Measurements from ENCODE around the gene SIT1. TPM values are rescaled to one million over a fixed set of nuclear protein-coding genes. Genes with fewer than 3 reads are reported as not detected.
"Not testable (repeated sequence)": the region's sequence is repeated elsewhere in the genome, so short reads cannot be mapped to it uniquely, and the experiment has no call there.

SIT1 gene
- total and polyA plus RNA-seq, 7 experiments from 2014 or later: 16.9 to 225 (median 45.9) TPM

DNA sequence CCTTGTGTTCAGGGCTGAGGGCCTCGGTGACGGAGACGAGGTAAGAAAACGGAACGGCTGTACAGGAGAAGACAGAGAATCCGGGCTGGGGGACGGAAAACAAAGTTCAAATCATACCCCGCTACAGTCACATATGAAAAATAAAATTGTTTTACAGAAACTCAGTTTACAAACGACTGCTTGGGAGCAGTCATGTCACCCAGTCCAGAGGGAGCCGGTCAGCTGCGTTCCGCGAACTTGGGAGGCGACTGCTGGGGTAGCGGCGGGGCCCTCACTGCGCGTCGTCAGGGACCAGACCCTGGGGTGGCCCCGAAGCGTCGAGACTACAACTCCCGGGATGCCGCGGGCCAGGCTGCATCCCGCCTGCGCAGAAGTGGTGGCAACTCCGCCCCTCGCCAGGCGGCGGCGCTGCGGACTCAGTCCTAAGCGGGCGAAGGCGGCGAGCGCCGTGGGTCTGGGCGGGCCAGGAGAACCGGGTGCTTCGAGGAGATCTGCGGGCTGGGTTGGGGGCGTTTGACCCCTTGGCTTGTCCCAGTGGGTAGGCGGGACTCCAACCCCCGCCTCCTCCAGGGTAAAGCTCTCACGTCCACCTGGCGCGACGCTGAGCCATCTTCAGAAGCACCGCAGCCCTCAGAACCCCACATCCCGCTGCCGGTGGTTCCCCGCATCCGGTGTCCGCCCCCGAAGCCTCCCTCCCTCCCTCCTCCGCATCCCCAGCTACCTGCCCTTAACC, 4.0 kb downstream of the SIT1 start:
- ATAC-seq (peak; percentile 95), DNase-seq (peak; percentile 87 to 96 (median 93))
- Mint-ChIP-seq H3K36me3 (peaks cover 0 to 40% (median 0%) of the 10 kb centered on the region in 5 donors), H3K4me3 (peak overlapping the region; percentile 90 to 100 (median 96)), H3K27ac (peak overlapping the region; percentile 86 to 99 (median 96)), H3K4me1 (peaks cover 40 to 70% (median 46%) of the 10 kb centered on the region in 7 donors), H3K9me3 (peaks cover 0 to 2% (median 0%) of the 10 kb centered on the region in 11 donors), H3K27me3 (no peaks in the 10 kb centered on the region)
- H3K9me3 ChIP-seq (ENCODE audit: control insufficient read depth in 2 of 3, low read length in 3 of 3): no peaks in the 10 kb centered on the region
- peaks cover 44 to 51% of the 10 kb centered on the region in 2 donors for H3K4me1 ChIP-seq (ENCODE audit: control insufficient read depth in 2 of 2, insufficient read depth in 2 of 2, low read length in 2 of 2)
- H3K27me3 ChIP-seq (ENCODE audit: control insufficient read depth in 2 of 2, insufficient read depth in 2 of 2, low read length in 2 of 2): no peaks in the 10 kb centered on the region
- peak overlapping the region; percentile 90 for H3K4me3 ChIP-seq (ENCODE audit: low read length)
- CTCF ChIA-PET: interaction anchor here (0.7 to 9.4 kb wide), 20 partner anchors 12 to 151 kb away, joined by 3 to 118 read pairs (median 4); partner anchors contain the start of genes ARHGEF39, CCDC107, CD72 and CREB3
- POLR2A ChIA-PET: interaction anchor here (0.6 to 10.8 kb wide), 29 partner anchors 8 to 1315 kb away, joined by 3 to 264 read pairs (median 5); partner anchors contain the start of genes ARHGEF39, CCDC107, CD72 and CREB3
- peak overlapping the region; percentile 83 for H3K27ac ChIP-seq (ENCODE audit: low read depth, low read length)
- H3K36me3 ChIP-seq (ENCODE audit: control insufficient read depth in 2 of 3, insufficient read depth in 3 of 3, low read length in 3 of 3): no peaks in the 10 kb centered on the region
- intact Hi-C loops (cut with micrococcal nuclease): loop anchor here (1.0 to 5.0 kb wide), 15 partner anchors 8 to 574 kb away; partner anchors contain the start of genes CREB3 (in 2 of the 2), GBA2 (in 2 of the 2), HINT2 (in 2 of the 2) and RGP1 (in 2 of the 2)

DNA sequence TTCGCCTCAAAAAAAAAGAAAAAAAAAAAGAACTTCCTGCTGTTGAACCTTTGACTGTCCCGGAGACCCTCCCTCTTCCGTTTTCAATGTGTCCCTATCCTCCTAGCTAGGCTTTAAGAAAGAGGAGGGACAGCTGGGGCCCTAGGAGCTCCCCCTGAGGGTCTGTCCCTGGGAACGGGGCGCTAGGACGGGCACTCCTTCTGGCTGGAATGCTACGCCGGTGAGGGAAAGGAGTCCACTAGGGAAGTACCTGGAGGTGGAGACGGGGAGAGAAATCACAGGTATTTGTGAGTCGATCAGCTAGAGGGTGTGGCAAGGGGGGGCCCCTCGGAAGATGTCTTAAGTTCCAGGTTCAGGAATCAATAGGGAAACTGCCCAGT, 4.6 kb downstream of the SIT1 start:
- peak overlapping the region; percentile 90 for H3K4me3 ChIP-seq (ENCODE audit: low read length)
- DNase-seq (peak in 5 of 9 donors; percentile 33 to 47 (median 45)), ATAC-seq (no peak)
- peaks cover 39 to 45% of the 10 kb centered on the region in 2 donors for H3K4me1 ChIP-seq (ENCODE audit: control insufficient read depth in 2 of 2, insufficient read depth in 2 of 2, low read length in 2 of 2)
- H3K36me3 Mint-ChIP-seq: peaks cover 0 to 45% (median 2%) of the 10 kb centered on the region in 5 donors
- peaks cover 35 to 70% (median 46%) of the 10 kb centered on the region in 7 donors for H3K4me1 Mint-ChIP-seq
- H3K27me3 ChIP-seq (ENCODE audit: control insufficient read depth in 2 of 2, insufficient read depth in 2 of 2, low read length in 2 of 2): no peaks in the 10 kb centered on the region
- CTCF ChIA-PET: interaction anchor here (0.7 to 9.4 kb wide), 13 partner anchors 13 to 151 kb away, joined by 3 to 118 read pairs (median 4); partner anchors contain the start of genes ARHGEF39, CA9, CCDC107 and CD72
- intact Hi-C loops (cut with micrococcal nuclease): loop anchor here (1.0 to 5.0 kb wide), 15 partner anchors 8 to 574 kb away; partner anchors contain the start of genes CREB3 (in 2 of the 2), HINT2 (in 2 of the 2), TLN1 (in 2 of the 2) and ARHGEF39 (in 1 of the 2)
- no peaks in the 10 kb centered on the region for H3K27me3 Mint-ChIP-seq
- H3K36me3 ChIP-seq (ENCODE audit: control insufficient read depth in 2 of 3, insufficient read depth in 3 of 3, low read length in 3 of 3): no peaks in the 10 kb centered on the region
- H3K9me3 Mint-ChIP-seq: peaks cover 0 to 2% (median 0%) of the 10 kb centered on the region in 11 donors
- peak overlapping the region; percentile 83 for H3K27ac ChIP-seq (ENCODE audit: low read depth, low read length)
- H3K4me3 Mint-ChIP-seq: peak overlapping the region; percentile 90 to 100 (median 96)
- POLR2A ChIA-PET: interaction anchor here (0.6 to 10.8 kb wide), 18 partner anchors 8 to 1652 kb away, joined by 3 to 264 read pairs (median 6); partner anchors contain the start of genes ARHGEF39, CCDC107, CD72 and CREB3
- H3K27ac Mint-ChIP-seq: peak overlapping the region; percentile 86 to 99 (median 96)
- no peaks in the 10 kb centered on the region for H3K9me3 ChIP-seq (ENCODE audit: control insufficient read depth in 2 of 3, low read length in 3 of 3)

DNA sequence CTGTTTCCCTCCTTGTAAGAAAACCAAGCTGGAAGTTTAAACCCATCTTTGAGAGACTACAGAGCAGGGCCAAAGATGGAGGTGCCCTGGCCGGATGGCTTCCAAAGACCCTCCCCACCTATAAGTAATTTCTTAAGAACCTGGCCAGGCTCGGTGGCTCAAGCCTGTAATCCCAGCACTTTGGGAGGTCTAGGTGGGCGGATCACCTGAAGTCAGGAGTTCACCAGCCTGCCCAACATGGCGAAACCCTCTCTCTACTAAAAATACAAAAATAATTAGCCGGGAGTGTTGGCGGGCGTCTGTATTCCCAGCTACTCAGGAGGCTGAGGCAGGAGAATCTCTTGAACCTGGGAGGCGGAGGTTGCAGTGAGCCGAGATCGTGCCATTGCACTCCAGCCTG, 5.0 kb downstream of the SIT1 start:
- H3K27ac Mint-ChIP-seq: peak overlapping the region; percentile 86 to 99 (median 96)
- POLR2A ChIA-PET: interaction anchor here (0.6 to 10.8 kb wide), 18 partner anchors 8 to 1652 kb away, joined by 3 to 264 read pairs (median 6); partner anchors contain the start of genes ARHGEF39, CCDC107, CD72 and CREB3

DNA sequence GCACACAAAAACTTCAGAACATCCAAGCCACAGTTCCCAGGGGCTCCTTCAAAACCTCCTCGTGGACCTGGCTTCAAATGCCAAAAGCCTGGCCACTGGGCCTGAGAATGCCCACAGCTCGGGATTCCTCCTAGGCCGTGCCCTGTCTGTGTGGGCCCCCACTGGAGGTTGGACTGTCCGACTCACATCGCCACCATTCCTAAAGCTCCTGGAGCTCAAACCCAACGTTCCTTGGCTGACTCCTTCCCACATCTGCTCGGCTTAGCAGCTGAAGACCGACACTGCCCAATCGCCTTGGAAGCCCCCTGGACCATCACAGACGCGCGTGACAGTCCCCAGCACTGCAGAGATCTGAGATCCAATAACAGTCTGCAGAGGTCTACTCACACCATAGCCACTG, 7.7 kb downstream of the SIT1 start:
- no peak overlapping the region for H3K4me3 ChIP-seq (ENCODE audit: low read length)
- Mint-ChIP-seq H3K4me1 (peaks cover 42 to 81% (median 61%) of the 10 kb centered on the region in 7 donors), H3K27me3 (no peaks in the 10 kb centered on the region), H3K9me3 (peaks cover 0 to 7% (median 0%) of the 10 kb centered on the region in 11 donors), H3K36me3 (peaks cover 3 to 45% (median 5%) of the 10 kb centered on the region in 5 donors), H3K27ac (peak overlapping the region in 6 of 9 donors; percentile 45 to 72 (median 56)), H3K4me3 (no peak overlapping the region)
- no peaks in the 10 kb centered on the region for H3K36me3 ChIP-seq (ENCODE audit: control insufficient read depth in 2 of 3, insufficient read depth in 3 of 3, low read length in 3 of 3)
- peaks cover 28 to 43% of the 10 kb centered on the region in 2 donors for H3K4me1 ChIP-seq (ENCODE audit: control insufficient read depth in 2 of 2, insufficient read depth in 2 of 2, low read length in 2 of 2)
- no peak for ATAC-seq
- peak overlapping the region; percentile 32 for H3K27ac ChIP-seq (ENCODE audit: low read depth, low read length)
- H3K27me3 ChIP-seq (ENCODE audit: control insufficient read depth in 2 of 2, insufficient read depth in 2 of 2, low read length in 2 of 2): no peaks in the 10 kb centered on the region
- POLR2A ChIA-PET: interaction anchor here (1.0 to 10.8 kb wide), 6 partner anchors 14 to 86 kb away, joined by 3 to 264 read pairs (median 4); partner anchors contain the start of genes ARHGEF39, CCDC107, CD72 and RMRP
- intact Hi-C loops (cut with micrococcal nuclease): no loop called here
- CTCF ChIA-PET: interaction anchor here (1.2 kb wide), 1 partner anchor 89 kb away, joined by 3 read pairs; the partner anchor contains the start of gene CREB3
- no peak for DNase-seq
- no peaks in the 10 kb centered on the region for H3K9me3 ChIP-seq (ENCODE audit: control insufficient read depth in 2 of 3, low read length in 3 of 3)

More for the DNA sequence above, 5.0 kb downstream of the SIT1 start:
- peaks cover 36 to 41% of the 10 kb centered on the region in 2 donors for H3K4me1 ChIP-seq (ENCODE audit: control insufficient read depth in 2 of 2, insufficient read depth in 2 of 2, low read length in 2 of 2)
- H3K36me3 Mint-ChIP-seq: peaks cover 0 to 49% (median 3%) of the 10 kb centered on the region in 5 donors
- peaks cover 34 to 70% (median 48%) of the 10 kb centered on the region in 7 donors for H3K4me1 Mint-ChIP-seq
- H3K27ac ChIP-seq (ENCODE audit: low read depth, low read length): peak overlapping the region; percentile 83
- ATAC-seq; H3K27me3 Mint-ChIP-seq; H3K36me3 ChIP-seq (ENCODE audit: control insufficient read depth in 2 of 3, insufficient read depth in 3 of 3, low read length in 3 of 3); H3K9me3 Mint-ChIP-seq; DNase-seq; H3K9me3 ChIP-seq (ENCODE audit: control insufficient read depth in 2 of 3, low read length in 3 of 3); H3K27me3 ChIP-seq (ENCODE audit: control insufficient read depth in 2 of 2, insufficient read depth in 2 of 2, low read length in 2 of 2): not testable (repeated sequence)
- intact Hi-C loops (cut with micrococcal nuclease): loop anchor here (1.0 to 5.0 kb wide), 15 partner anchors 7 to 573 kb away; partner anchors contain the start of genes CREB3 (in 2 of the 2), HINT2 (in 2 of the 2), TLN1 (in 2 of the 2) and ARHGEF39 (in 1 of the 2)
- CTCF ChIA-PET: interaction anchor here (0.7 to 9.4 kb wide), 13 partner anchors 13 to 150 kb away, joined by 3 to 118 read pairs (median 6); partner anchors contain the start of genes ARHGEF39, CA9, CCDC107 and CD72
- peak overlapping the region; percentile 90 for H3K4me3 ChIP-seq (ENCODE audit: low read length)
- H3K4me3 Mint-ChIP-seq: peak overlapping the region; percentile 90 to 100 (median 96)

DNA sequence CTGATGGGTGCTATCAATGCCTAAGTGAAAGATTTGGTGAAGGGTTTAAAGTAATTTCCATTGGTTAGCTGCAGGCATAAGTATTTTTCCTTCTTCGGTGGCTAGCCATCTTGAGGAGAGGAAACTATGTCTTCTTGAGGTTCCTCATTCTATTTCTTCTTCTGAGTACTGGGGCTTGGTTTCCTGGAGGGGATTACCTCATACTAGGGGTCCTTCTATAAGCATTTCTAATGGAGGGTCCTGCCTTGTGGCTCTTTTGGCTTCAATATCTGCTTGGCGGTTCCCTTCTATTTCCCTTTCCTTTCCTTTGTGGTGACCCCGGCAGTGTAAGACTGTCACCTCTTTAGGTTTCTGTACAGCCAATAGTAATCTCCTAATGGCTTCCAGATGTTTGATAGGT, 9.3 kb downstream of the SIT1 start:
- peak overlapping the region in 3 of 9 donors; percentile 62 to 67 (median 65) for H3K27ac Mint-ChIP-seq
- H3K4me1 ChIP-seq (ENCODE audit: control insufficient read depth in 2 of 2, insufficient read depth in 2 of 2, low read length in 2 of 2): peaks cover 20 to 38% of the 10 kb centered on the region in 2 donors
- CTCF ChIA-PET; H3K9me3 Mint-ChIP-seq; H3K27me3 ChIP-seq (ENCODE audit: control insufficient read depth in 2 of 2, insufficient read depth in 2 of 2, low read length in 2 of 2); H3K27me3 Mint-ChIP-seq; H3K4me3 ChIP-seq (ENCODE audit: low read length); H3K27ac ChIP-seq (ENCODE audit: low read depth, low read length); DNase-seq; H3K9me3 ChIP-seq (ENCODE audit: control insufficient read depth in 2 of 3, low read length in 3 of 3); ATAC-seq; POLR2A ChIA-PET; intact Hi-C loops (cut with micrococcal nuclease); H3K36me3 ChIP-seq (ENCODE audit: control insufficient read depth in 2 of 3, insufficient read depth in 3 of 3, low read length in 3 of 3): not testable (repeated sequence)
- H3K36me3 Mint-ChIP-seq: peaks cover 3 to 43% (median 5%) of the 10 kb centered on the region in 5 donors
- peaks cover 47 to 82% (median 68%) of the 10 kb centered on the region in 7 donors for H3K4me1 Mint-ChIP-seq
- H3K4me3 Mint-ChIP-seq: peak overlapping the region in 3 of 10 donors; percentile 6 to 23 (median 22)

DNA sequence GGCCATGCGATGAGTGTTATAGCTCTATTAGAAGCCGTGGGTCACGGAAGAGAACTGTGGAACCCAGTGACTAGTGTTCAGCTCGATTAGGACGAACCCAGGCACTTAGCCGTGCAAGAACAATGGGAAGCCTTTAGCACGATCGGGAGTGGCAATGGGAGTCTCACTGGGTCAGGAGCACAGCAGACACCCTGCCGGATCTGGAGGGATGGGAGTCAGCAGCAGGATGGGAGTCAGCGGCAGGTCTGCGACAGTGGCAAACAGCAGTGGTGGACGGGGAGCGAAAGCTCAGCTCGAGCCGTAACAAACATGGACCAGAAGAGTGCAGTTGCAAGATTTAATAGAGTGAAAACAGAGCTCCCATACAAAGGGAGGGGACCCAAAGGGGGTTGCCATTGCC, 10.3 kb downstream of the SIT1 start:
- H3K27ac ChIP-seq (ENCODE audit: low read depth, low read length); H3K27me3 Mint-ChIP-seq; ATAC-seq; H3K36me3 ChIP-seq (ENCODE audit: control insufficient read depth in 2 of 3, insufficient read depth in 3 of 3, low read length in 3 of 3); H3K4me3 ChIP-seq (ENCODE audit: low read length); H3K9me3 ChIP-seq (ENCODE audit: control insufficient read depth in 2 of 3, low read length in 3 of 3); intact Hi-C loops (cut with micrococcal nuclease); H3K27me3 ChIP-seq (ENCODE audit: control insufficient read depth in 2 of 2, insufficient read depth in 2 of 2, low read length in 2 of 2); H3K9me3 Mint-ChIP-seq; DNase-seq: not testable (repeated sequence)
- Mint-ChIP-seq H3K4me1 (peaks cover 51 to 84% (median 73%) of the 10 kb centered on the region in 7 donors), H3K27ac (peak overlapping the region in 3 of 9 donors; percentile 51 to 65 (median 56)), H3K4me3 (peak overlapping the region in 2 of 10 donors; percentile 19 to 29), H3K36me3 (peaks cover 3 to 40% (median 5%) of the 10 kb centered on the region in 5 donors)
- CTCF ChIA-PET: interaction anchor here (1.4 to 1.6 kb wide), 2 partner anchors 24 to 29 kb away, joined by 5 to 6 read pairs; no protein-coding TSS in a partner anchor
- peaks cover 22 to 46% of the 10 kb centered on the region in 2 donors for H3K4me1 ChIP-seq (ENCODE audit: control insufficient read depth in 2 of 2, insufficient read depth in 2 of 2, low read length in 2 of 2)
- POLR2A ChIA-PET: interaction anchor here (1.1 to 2.5 kb wide), 4 partner anchors 10 to 36 kb away, joined by 3 to 14 read pairs (median 5); partner anchors contain the start of genes CCDC107, RMRP and SIT1

Measured in naive thymus-derived CD4-positive, alpha-beta T cell (primary cell).